Superior temporal gyrus (tissue), 1 donor: ENCODE measurements around the gene SF3B2.
A peak's percentile ranks its signal among the peaks of the same experiment; 100 is the strongest.
"Not testable (repeated sequence)": the region's sequence is repeated elsewhere in the genome, so short reads cannot be mapped to it uniquely, and the experiment has no call there.

Experiments used
- DNase-seq: peaks from one replicate; pipeline ENCODE4 v3.0.0-alpha.2; 2016; ENCODE audit errors: extremely low spot score

SF3B2 gene

DNA sequence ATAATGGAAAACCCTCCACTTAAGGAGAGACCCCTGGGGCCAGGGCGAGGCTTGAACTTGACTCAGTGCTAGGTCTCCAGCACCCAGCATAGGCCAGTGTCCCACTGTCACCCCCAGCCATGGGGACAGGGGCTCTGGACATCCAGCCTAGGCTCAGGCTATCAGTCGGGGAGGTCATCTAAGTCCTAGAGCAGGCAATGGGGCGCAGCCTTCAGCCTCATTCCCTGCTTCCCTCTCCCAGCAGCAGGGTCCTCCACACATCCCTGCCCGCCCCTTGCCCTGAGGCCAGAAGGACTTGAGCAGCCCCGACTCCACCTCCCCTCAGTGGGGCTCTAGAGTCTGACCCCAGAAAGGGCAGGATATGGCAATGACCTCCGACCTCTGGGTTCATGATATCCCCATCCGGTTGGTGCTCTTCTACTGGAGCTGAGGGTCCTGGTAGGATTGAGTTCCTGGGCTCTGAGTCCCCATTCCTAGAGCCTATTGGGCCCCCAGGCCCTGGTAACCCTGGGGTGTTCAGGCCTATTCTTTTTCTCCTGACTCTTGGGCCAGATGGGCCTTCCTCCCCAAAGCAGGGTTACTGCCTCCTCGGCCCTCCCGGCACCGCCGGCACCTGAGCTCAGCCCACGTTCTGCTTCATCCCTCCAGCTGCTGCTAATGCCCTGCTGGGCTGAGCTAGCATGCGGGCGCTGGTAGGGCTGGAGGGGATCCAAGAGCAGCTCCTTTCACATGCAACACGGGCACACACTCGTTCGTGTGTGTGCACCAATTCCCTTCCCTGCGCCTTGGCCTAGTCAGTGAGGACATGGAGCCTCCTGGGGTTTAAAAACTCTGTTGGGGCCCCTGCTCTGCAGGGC is 36.0 kb upstream of the SF3B2 start:
- no peak for DNase-seq

- no peak for DNase-seq
Measured at GRCh38 chr11:66016793-66017177, 35.4 kb upstream of the SF3B2 start.

DNA sequence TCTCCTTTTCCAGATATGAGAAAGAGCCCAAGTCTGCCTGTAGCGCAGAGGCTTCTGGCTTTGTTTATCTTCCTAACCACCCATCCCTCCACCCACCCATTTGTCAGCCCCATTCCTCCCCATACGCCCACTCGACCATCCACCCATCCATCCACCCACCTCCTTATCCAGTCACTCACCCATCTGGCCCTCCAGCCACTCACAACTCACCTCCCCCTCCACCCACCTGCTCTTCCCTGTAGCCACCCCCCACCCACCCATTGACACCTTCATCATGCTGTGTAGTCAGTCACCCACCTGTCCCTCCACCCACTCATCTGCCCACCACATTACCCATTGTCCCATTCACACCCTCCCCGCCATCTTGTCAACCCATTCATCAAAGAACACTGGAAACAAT is 34.8 kb upstream of the SF3B2 start:
- no peak for DNase-seq

DNA sequence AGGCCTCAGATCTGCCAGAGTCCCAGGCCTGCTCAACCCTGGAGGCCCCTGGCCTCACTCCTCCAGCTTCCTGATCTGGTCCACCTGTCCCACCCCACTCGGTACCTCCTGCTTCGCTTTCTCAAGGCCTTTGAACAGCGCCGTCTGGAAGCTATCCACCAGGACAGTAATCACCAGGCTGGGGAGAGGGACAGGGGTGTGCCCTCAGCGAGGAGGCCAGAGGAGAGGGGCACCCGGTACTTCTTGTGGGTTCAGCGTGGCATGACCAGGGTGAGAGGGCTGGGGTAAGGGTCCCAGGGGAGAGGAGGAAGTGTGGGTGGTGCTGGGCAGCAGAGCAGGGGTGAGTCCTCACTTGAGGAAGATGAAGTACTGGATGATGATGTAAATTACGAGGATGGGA is 32.0 kb upstream of the SF3B2 start:
- no peak for DNase-seq

DNA sequence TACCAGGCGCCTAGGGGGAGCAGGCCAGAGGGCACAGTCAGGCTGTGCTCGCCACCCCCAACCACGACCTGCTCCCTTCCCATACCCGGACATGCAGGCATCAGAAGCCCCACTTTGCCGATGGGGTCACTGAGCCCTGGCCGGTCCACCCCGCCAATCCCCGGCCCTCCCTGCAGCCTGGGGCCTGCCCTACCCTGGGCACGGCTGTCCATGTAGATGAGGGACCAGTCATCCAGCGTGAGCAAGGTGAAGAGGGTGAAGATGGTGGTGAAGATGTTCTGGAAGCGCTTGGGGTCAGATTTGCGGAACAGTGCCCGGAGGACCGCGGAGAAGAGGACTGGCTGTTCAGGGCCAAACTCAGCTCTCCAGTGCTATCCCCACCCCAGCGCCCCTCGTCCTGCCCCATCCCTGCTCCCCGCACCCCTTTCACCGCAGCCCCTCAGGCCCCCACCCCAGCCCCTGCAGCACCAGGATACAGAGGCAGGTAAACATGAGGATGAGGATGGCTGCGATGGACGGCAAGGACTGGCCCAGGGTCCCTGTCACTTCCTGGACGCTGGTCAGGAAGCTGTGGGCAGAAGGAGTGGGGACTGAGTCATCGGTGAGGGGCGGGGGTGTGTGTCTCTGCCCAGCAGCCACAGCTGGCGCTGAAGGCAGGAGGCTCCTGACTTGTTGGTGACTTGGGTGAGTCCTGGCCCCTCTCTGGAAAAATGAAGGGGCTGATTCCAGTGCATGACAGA is 31.4 kb upstream of the SF3B2 start:
- no peak for DNase-seq

GRCh38 chr11:66022401-66023185 is 29.6 kb upstream of the SF3B2 start:
- DNase-seq = peak; percentile 67

DNA sequence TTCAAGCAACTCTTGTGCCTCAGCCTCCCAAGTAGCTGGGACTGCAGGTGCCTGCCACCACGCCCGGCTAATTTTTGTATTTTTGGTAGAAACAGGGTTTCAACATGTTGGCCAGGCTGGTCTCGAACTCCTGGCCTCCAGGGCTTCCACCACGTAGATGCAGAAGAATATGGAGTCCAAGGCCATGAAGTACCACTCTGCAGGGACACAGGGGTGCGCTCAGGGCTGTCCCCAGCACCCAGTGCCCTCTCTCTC is 29.1 kb upstream of the SF3B2 start:
- DNase-seq = not testable (repeated sequence)

DNA sequence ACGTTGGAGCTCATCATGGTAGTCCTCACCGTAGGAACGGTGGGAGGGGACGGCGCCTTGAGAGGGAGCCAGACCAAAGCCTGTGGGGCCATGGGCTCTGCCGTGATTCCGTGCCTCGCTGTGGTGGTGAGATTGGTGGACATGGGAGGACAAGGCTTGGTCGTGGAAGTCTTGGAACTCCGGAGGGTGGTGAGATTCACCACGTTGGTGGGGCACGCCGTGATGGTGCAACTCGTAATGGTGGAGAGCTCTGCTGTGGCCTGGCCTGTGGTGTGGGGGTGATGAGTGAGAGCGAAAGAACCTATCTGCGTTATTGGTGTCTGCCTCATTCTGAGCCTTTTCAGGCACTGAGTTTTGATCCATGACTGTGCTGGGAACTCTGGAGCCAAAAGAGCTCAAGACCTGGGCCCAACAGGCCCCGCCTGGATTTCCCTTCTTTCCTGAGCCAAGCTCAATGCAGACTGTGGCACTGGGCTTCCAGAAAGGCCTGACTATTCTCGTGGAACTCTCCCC is 26.1 kb upstream of the SF3B2 start, which contains the start of gene CATSPER1:
Gene CATSPER1, minus strand, starts transcription at position 463 of the 513 bp plus-strand sequence. Its CDS starts 100 bp downstream, at position 363.
- no peak for DNase-seq

DNA sequence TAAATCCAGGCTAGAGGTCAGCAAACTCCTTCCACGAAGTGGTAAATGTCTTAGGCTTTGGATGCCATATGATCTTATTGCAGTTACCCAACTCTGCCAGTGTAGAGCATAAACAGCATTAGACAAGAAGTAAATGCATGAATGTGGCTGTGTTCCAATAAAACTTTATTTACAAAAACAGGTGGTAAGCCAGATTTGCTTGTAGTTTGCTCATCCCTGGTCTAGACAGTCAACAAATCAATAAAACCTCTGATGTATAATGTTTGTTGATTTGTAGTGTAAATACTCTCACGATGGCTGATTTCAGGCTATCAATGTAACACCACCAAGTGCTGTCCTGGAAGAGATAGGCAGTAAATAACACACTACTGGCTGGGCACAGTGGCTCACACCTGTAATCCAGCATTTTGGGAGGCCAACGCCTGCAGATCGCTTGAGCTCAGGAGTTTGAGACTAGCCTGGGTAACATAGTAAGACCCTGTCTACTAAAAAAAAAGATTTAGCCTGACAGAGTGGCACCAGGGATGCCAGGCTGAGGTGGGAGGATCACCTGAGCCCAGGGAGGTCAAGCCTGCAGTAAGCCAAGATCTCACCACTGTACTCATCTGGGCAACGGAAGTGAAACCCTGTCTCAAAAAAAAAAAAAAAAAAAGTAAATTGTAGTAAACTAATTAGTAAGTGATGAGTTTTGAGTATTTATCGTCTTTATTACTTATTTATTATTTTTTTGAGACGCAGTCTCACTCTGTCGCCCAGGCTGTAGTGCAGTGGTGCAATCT is 19.0 kb upstream of the SF3B2 start:
- DNase-seq = no peak

DNA sequence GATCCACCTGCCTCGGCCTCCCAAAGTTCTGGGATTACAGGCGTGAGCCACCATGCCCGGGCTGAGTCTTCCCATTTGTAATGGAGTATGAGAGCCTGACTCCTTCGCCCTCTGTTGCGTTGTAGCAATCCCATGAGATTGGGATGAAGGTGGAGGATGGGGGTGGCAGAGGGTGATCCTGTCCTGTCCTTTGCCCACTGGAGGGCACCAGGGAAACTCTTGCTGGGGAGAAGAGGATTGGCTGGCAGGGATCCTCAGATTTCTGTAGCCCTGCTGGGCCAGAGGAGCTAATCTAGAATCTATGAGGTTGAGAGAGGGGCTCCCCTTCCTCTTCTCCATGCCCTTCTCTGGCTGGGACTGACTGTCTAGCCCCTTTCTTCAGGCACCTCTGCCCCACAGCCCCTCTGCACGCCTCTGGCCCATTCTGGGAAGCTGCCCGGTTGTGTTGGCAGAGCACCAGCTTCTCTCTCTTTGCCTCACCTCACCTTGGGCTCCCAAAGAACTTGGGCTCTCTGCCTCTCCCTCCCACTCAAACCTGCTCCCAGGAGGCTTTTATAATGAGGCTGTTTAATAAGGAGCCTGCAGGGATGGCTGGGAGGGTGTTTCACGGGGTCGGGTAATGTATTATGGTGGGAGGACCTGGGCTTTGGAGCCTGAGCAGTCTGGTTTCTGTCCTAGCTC is 16.4 kb upstream of the SF3B2 start:
- no peak for DNase-seq

DNA sequence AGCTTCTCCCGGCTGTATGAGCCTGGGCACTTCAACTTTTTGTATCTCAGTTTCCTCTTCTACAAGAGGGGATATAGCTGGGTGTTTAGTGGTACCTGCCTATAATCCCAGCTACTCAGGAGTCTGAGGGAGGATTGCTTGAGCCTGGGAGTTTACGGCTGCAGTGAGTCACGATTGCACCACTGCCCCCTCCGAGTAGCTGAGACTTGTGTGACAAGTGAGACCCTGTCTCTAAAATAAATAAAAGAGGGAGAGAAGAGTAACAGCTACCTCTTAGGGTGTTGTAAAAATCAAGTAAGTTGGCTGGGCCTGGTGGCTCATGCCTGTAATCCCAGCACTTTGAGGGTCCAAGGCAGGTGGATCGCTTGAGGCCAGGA is 15.8 kb upstream of the SF3B2 start:
- DNase-seq = no peak

DNA sequence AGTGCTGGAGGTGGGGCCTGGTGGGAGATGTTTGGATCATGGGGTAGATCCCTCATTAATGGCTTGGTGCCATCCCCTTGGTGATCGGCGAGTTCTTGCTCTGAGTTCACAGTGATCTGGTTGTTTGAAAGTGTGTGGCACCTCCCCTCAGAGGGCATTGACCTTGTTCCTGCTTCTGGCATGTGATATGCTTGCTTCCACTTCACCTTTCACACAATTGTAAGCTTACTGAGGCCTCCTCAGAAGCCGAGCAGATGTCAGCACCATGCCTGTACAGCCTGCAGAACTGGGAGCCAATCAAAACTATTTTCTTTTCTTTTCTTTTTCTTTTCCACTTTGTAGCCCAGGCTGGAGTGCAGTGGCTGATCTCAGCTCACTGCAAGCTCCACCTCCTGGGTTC is 14.8 kb upstream of the SF3B2 start:
- no peak for DNase-seq

DNA sequence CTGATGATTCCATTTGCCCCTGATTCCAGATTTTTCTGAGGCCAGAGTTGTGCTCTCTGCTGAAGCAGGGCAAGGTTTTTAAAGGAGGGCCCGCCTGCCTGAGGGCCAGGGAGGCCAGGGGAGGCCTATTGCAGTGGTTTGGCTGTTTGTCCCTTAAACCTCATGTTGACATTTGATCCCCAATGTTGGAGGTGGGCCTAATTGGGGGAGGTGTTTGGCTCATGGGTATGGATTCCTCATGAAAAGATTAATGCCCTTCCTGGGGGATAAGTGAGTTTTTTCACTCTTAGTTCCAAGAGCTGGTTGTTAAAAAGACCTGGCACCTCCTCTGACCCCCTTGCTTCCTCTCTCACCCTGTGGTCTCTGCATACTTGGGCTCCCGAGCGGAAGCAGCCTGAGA is 12.4 kb upstream of the SF3B2 start:
- DNase-seq = no peak

GRCh38 chr11:66042227-66042995 is 9.8 kb upstream of the SF3B2 start:
- DNase-seq = no peak

- no peak for DNase-seq
Measured at GRCh38 chr11:66042996-66043906, 8.9 kb upstream of the SF3B2 start.

DNA sequence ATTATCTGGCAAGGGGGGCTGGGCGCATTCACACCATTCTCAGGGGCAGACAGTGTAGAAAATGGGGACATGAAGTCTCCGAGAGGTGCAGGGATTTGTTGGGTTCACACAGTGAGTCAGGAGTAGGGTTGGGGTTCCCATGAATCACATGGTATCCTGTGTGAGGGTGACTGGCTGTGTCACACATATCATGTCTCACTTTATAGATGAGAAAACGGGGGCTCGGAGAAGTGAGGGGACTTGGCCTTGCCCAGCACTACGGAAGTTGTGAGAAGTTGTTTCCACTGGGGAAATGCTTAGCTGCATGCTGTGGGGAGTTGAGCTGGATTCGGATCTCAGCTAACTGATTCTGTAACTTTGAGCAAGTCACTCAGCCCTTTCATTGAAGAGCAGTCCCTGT is 7.4 kb upstream of the SF3B2 start:
- DNase-seq = no peak

DNA sequence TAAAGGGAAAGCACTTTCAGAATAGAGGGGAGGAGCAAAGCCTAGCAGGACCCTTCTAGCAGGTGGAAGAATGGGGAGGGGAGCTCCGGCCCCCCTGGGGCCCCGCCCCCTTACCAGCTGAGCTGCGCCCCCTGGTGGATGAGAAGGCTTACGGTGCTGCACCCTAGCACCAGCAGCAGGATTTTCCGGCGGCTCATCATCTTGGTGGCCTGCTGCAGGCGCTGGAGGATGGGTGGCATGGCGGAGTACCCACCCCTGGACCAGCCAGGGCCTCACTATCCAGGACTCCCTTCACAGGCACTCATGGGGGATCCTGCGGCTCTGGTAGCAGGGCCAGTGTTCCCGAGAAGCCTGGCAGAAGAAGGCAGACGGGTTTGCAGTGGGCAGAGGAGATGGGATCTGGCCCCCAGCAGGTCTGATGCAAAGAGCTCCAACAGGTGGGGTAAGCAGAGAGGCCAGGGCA is 7.0 kb upstream of the SF3B2 start:
- peak; percentile 83 for DNase-seq

GRCh38 chr11:66046901-66047300 is 5.3 kb upstream of the SF3B2 start:
- no peak for DNase-seq
